Caki2 (cell line): ENCODE results near the gene SRMS. TPM values are rescaled to one million over a fixed set of nuclear protein-coding genes. Genes with fewer than 3 reads are reported as not detected.

Experiments used
- DNase-seq: peaks from one replicate; pipeline ENCODE4 v3.0.0-alpha.2; 2015; ENCODE audit warnings: low read depth
- in situ Hi-C: cut with HindIII; loops from 2 replicates; pipeline ENCODE4 v1.10.0; 2016; ENCODE audit warnings: low sequenced_read_pairs, low pct_unique_long_range_greater_than_20kb, mixed read lengths
- total RNA-seq: library from RNA; depleted of rRNA; stranded (reverse); fragments of >200 nt; shearing (Covaris generic); gene quantifications from 2 replicates; pipeline ENCODE4 v1.2.3, GENCODE V29; 2014; ENCODE audit warnings: low replicate concordance; rRNA removed

The SRMS gene
- total RNA-seq, 1 experiment from 2014 or later: not detected

GRCh38 chr20:63491078-63491477, 56.5 kb downstream of the SRMS start:
- in situ Hi-C loops: no loop called here
- no peak for DNase-seq

Other genes with a start within 250 kb of the SRMS start
- not detected in 2 replicates for gene CHRNA4, start 186.4 kb downstream of the SRMS start, total RNA-seq
- 10.0 TPM in 1 of 2 replicates, not detected in the other for gene KCNQ2, start 75.1 kb downstream of the SRMS start, total RNA-seq
- gene EEF1A2, start 48.7 kb downstream of the SRMS start, total RNA-seq: 249 and 281 TPM in 2 replicates
- gene PPDPF, start 27.0 kb downstream of the SRMS start, total RNA-seq: 35.9 and 103 TPM in 2 replicates
- gene PTK6, start 10.4 kb downstream of the SRMS start, total RNA-seq: 3.2 and 4.4 TPM in 2 replicates
- 1.1 and 8.2 TPM in 2 replicates for gene FNDC11, start 6.4 kb upstream of the SRMS start, total RNA-seq
- gene HELZ2, start 26.5 kb upstream of the SRMS start, total RNA-seq: 26.3 and 30.3 TPM in 2 replicates
- gene GMEB2, start 79.4 kb upstream of the SRMS start, total RNA-seq: 9.6 and 18.1 TPM in 2 replicates
- 70.6 and 73.0 TPM in 2 replicates for gene STMN3, start 105.7 kb upstream of the SRMS start, total RNA-seq
- gene RTEL1, start 110.6 kb upstream of the SRMS start, total RNA-seq: 12.5 and 13.6 TPM in 2 replicates
- gene TNFRSF6B, start 148.9 kb upstream of the SRMS start, total RNA-seq: 1.5 TPM in 1 of 2 replicates, not detected in the other
- gene ARFRP1, start 160.2 kb upstream of the SRMS start, total RNA-seq: 57.0 and 69.7 TPM in 2 replicates
- gene ZGPAT, start 160.3 kb upstream of the SRMS start, total RNA-seq: 44.3 and 49.9 TPM in 2 replicates
- 6.0 and 17.5 TPM in 2 replicates for gene LIME1, start 188.9 kb upstream of the SRMS start, total RNA-seq
- gene SLC2A4RG, start 192.0 kb upstream of the SRMS start, total RNA-seq: 166 and 300 TPM in 2 replicates